GM19351 (cell line): ENCODE results near the gene GABPB1.

Source experiments
- ATAC-seq: cut with Tn5 transposase; IDR thresholded peaks from one replicate; pipeline ENCODE4 v1.9.1; 2021; ENCODE audit warnings: mild to moderate bottlenecking, moderate library complexity; ENCODE audit not compliant: unreplicated experiment

GABPB1 gene

GRCh38 chr15:50345298-50345697 lies 9.7 kb downstream of the GABPB1 start:
- ATAC-seq = no peak

GRCh38 chr15:50344006-50344464 lies 11.0 kb downstream of the GABPB1 start:
- ATAC-seq = no peak

- no peak for ATAC-seq
Observed at GRCh38 chr15:50341616-50342136, 13.3 kb downstream of the GABPB1 start.

GRCh38 chr15:50340416-50340815 lies 14.6 kb downstream of the GABPB1 start:
- no peak for ATAC-seq

- no peak for ATAC-seq
Observed at GRCh38 chr15:50339717-50340116, 15.3 kb downstream of the GABPB1 start.

- no peak for ATAC-seq
Observed at GRCh38 chr15:50335251-50335650, 19.7 kb downstream of the GABPB1 start.

- no peak for ATAC-seq
Observed at GRCh38 chr15:50333229-50333628, 21.8 kb downstream of the GABPB1 start.

- no peak for ATAC-seq
Observed at GRCh38 chr15:50330921-50331320, 24.1 kb downstream of the GABPB1 start.

GRCh38 chr15:50328116-50328515 lies 26.9 kb downstream of the GABPB1 start:
- ATAC-seq = no peak

- no peak for ATAC-seq
Observed at GRCh38 chr15:50321680-50322210, 33.3 kb downstream of the GABPB1 start.

GRCh38 chr15:50320504-50320903 lies 34.5 kb downstream of the GABPB1 start:
- no peak for ATAC-seq

GRCh38 chr15:50318697-50319096 lies 36.3 kb downstream of the GABPB1 start:
- ATAC-seq = no peak

- ATAC-seq = no peak
Observed at GRCh38 chr15:50315814-50316630, 39.0 kb downstream of the GABPB1 start.

GRCh38 chr15:50312636-50313035 lies 42.4 kb downstream of the GABPB1 start:
- ATAC-seq = no peak

GRCh38 chr15:50307799-50308198 lies 47.2 kb downstream of the GABPB1 start:
- no peak for ATAC-seq

GRCh38 chr15:50304836-50305235 lies 50.2 kb downstream of the GABPB1 start:
- no peak for ATAC-seq

- peak; percentile 58 for ATAC-seq
Observed at GRCh38 chr15:50302581-50302980, 52.4 kb downstream of the GABPB1 start.

GRCh38 chr15:50298340-50298739 lies 56.7 kb downstream of the GABPB1 start:
- ATAC-seq = no peak

- ATAC-seq = no peak
Observed at GRCh38 chr15:50295966-50296365, 59.0 kb downstream of the GABPB1 start.

- no peak for ATAC-seq
Observed at GRCh38 chr15:50289749-50290148, 65.2 kb downstream of the GABPB1 start.

GRCh38 chr15:50287324-50288116 lies 67.5 kb downstream of the GABPB1 start:
- ATAC-seq = no peak
